22Rv1 (cell line): ENCODE data around the gene GRIP2.

ENCODE experiments used
- ZFX ChIP-seq: fragments of 450-650 bp; IDR thresholded peaks from 2 replicates; pipeline ENCODE4 v1.6.1; 2017; ENCODE audit warnings: antibody characterized with exemption, borderline replicate concordance
- TF ChIP-seq, protein P1 (sequence below): fragments of 450-650 bp; IDR thresholded peaks from 2 replicates; pipeline ENCODE4 v1.5.1; 2017; ENCODE audit warnings: mild to moderate bottlenecking

GRCh38 chr3:14525685-14526631 lies 14.2 kb downstream of the GRIP2 start:
- TF ChIP-seq, protein P1, sequence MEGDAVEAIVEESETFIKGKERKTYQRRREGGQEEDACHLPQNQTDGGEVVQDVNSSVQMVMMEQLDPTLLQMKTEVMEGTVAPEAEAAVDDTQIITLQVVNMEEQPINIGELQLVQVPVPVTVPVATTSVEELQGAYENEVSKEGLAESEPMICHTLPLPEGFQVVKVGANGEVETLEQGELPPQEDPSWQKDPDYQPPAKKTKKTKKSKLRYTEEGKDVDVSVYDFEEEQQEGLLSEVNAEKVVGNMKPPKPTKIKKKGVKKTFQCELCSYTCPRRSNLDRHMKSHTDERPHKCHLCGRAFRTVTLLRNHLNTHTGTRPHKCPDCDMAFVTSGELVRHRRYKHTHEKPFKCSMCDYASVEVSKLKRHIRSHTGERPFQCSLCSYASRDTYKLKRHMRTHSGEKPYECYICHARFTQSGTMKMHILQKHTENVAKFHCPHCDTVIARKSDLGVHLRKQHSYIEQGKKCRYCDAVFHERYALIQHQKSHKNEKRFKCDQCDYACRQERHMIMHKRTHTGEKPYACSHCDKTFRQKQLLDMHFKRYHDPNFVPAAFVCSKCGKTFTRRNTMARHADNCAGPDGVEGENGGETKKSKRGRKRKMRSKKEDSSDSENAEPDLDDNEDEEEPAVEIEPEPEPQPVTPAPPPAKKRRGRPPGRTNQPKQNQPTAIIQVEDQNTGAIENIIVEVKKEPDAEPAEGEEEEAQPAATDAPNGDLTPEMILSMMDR: no peak
- TF ChIP-seq ZFX: no peak
